Measurements from ENCODE around the gene SNU13.

GRCh38 chr22:41625577-41625976 is 63.1 kb downstream of the SNU13 start:
- TF ChIP-seq CEBPB (IDR thresholded peaks at IDR 0.05) (no peak), MAX (IDR thresholded peaks at IDR 0.05) (no peak), RAD21 (IDR thresholded peaks at IDR 0.05; ENCODE audit: low read depth) (no peak), EGR1 (IDR thresholded peaks at IDR 0.05) (no peak), TAF1 (IDR thresholded peaks at IDR 0.05; ENCODE audit: low read depth) (no peak), EP300 (IDR thresholded peaks at IDR 0.05; ENCODE audit: borderline replicate concordance) (no peak), REST (IDR thresholded peaks at IDR 0.05; ENCODE audit: low read depth) (no peak), YY1 (IDR thresholded peaks at IDR 0.05; ENCODE audit: low read depth) (no peak)
